DOHH2 (cell line): ENCODE measurements around the gene IGF1R.

Experiments
- H3F3A ChIP-seq: fragments of 200-600 bp; sonication (generic), shearing (Covaris generic); 2 replicates; pipeline ENCODE4 v1.6.0; 2016; ENCODE audit warnings: antibody characterized with exemption, mild to moderate bottlenecking; ENCODE audit not compliant: control insufficient read depth, insufficient read depth
- H3K27ac ChIP-seq: fragments of 200-600 bp; sonication (generic); 2 replicates; pipeline ENCODE4 v1.5.1; 2014; ENCODE audit warnings: low read depth, mild to moderate bottlenecking, low read length, moderate library complexity
- H3K27me3 ChIP-seq: fragments of 200-600 bp; sonication (generic); 2 replicates; pipeline ENCODE4 v1.6.1; 2014; ENCODE audit warnings: mild to moderate bottlenecking, low read length, mixed read lengths; ENCODE audit not compliant: control insufficient read depth
- H3K36me3 ChIP-seq: fragments of 200-600 bp; sonication (generic); 2 replicates; pipeline ENCODE4 v1.6.1; 2014; ENCODE audit warnings: mild to moderate bottlenecking, low read length, moderate library complexity, mixed read lengths; ENCODE audit not compliant: control insufficient read depth
- H3K4me1 ChIP-seq: fragments of 200-600 bp; sonication (generic); 2 replicates; pipeline ENCODE4 v1.6.1; 2014; ENCODE audit warnings: mild to moderate bottlenecking, low read length, mixed read lengths; ENCODE audit not compliant: control insufficient read depth
- H3K4me2 ChIP-seq: fragments of 200-600 bp; sonication (generic); 2 replicates; pipeline ENCODE4 v1.6.0; 2014; ENCODE audit warnings: mild to moderate bottlenecking, low read length, moderate library complexity
- H3K4me3 ChIP-seq: fragments of 200-600 bp; sonication (generic); 2 replicates; pipeline ENCODE4 v1.5.1; 2014; ENCODE audit warnings: mild to moderate bottlenecking, low read length, mixed read lengths
- H3K79me2 ChIP-seq: fragments of 200-600 bp; sonication (generic); 2 replicates; pipeline ENCODE4 v1.6.1; 2014; ENCODE audit warnings: mild to moderate bottlenecking, low read length, mixed read lengths; ENCODE audit not compliant: control insufficient read depth
- H3K9me2 ChIP-seq: fragments of 200-600 bp; sonication (generic); replicated peaks from 2 replicates; pipeline ENCODE4 v1.6.1; 2014; ENCODE audit warnings: mild to moderate bottlenecking, low read length, mixed read lengths; ENCODE audit not compliant: control insufficient read depth
- H3K9me3 ChIP-seq: fragments of 200-600 bp; sonication (generic); 2 replicates; pipeline ENCODE4 v1.6.1; 2014; ENCODE audit warnings: antibody characterized with exemption, low read length, mixed read lengths; ENCODE audit not compliant: control insufficient read depth, insufficient read depth
- H4K20me1 ChIP-seq: fragments of 200-600 bp; sonication (generic); 2 replicates; pipeline ENCODE4 v1.6.0; 2014; ENCODE audit warnings: low read depth, mild to moderate bottlenecking, antibody characterized with exemption, low read length, moderate library complexity; ENCODE audit not compliant: control insufficient read depth, insufficient read depth
- EZH2phosphoT487 ChIP-seq: fragments of 200-600 bp; sonication (generic); IDR thresholded peaks from 2 replicates; pipeline ENCODE4 v1.6.1; 2017; ENCODE audit warnings: borderline replicate concordance, mild to moderate bottlenecking, antibody characterized with exemption, low read length, moderate library complexity, mixed read lengths
- TF ChIP-seq, protein P1 (sequence below): fragments of 200-600 bp; sonication (generic); IDR thresholded peaks from one replicate; pipeline ENCODE4 v1.5.1; 2014; ENCODE audit warnings: antibody characterized with exemption, mild to moderate bottlenecking, low read depth, low read length; ENCODE audit not compliant: poor library complexity, severe bottlenecking

IGF1R gene

GRCh38 chr15:98894312-98894711, 246.0 kb downstream of the IGF1R start:
- 0 out of 2 replicates have a peak, but pooled peaks cover under 1% of the 10 kb centered on the region for H3K4me1 ChIP-seq

DNA sequence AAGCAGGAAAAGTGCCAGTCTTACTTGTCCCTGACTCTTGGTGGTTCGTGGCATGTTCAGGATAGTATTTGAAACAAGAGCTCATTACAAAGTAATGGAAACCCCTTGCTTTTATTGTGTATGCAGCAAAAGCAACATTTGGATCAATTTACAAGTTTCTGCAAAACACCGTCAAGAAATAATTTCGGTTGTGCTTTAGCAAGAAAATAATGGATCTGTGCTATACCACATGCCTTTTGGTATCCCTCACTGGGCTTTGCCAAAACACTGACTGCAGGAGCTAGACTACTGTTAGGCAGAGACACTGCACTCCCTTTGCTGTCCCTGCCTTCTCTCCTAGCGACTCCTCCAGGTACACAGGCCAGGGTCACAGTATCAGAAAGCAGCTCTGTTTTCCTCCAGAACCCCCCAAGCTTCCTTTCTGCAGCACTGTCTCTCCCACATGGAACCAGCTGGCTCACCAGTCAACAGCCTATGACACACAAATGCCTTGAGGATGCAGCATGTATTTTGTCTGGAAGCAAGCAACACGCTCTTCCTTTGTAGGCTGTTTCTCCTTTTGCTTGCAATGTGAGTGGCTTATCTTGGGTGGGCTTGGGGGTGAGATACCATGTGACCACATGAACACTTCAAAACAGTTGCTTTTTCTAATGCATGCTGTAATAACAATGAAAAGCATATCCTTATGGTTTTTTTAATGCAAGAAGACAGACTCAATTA, 247.8 kb downstream of the IGF1R start:
- no peaks in the 10 kb centered on the region; the same call in 1 of the 2 replicates for H3K79me2 ChIP-seq
- TF ChIP-seq EZH2phosphoT487 = no peak
- TF ChIP-seq, protein P1, sequence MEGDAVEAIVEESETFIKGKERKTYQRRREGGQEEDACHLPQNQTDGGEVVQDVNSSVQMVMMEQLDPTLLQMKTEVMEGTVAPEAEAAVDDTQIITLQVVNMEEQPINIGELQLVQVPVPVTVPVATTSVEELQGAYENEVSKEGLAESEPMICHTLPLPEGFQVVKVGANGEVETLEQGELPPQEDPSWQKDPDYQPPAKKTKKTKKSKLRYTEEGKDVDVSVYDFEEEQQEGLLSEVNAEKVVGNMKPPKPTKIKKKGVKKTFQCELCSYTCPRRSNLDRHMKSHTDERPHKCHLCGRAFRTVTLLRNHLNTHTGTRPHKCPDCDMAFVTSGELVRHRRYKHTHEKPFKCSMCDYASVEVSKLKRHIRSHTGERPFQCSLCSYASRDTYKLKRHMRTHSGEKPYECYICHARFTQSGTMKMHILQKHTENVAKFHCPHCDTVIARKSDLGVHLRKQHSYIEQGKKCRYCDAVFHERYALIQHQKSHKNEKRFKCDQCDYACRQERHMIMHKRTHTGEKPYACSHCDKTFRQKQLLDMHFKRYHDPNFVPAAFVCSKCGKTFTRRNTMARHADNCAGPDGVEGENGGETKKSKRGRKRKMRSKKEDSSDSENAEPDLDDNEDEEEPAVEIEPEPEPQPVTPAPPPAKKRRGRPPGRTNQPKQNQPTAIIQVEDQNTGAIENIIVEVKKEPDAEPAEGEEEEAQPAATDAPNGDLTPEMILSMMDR = no peak
- no peaks in the 10 kb centered on the region for H3K4me1 ChIP-seq
- H3K4me2 ChIP-seq = no peak overlapping the region
- H3K36me3 ChIP-seq = no peaks in the 10 kb centered on the region
- no peaks in the 10 kb centered on the region for H3F3A ChIP-seq
- H3K9me3 ChIP-seq = no peaks in the 10 kb centered on the region
- no peaks in the 10 kb centered on the region for H4K20me1 ChIP-seq
- no peaks in the 10 kb centered on the region for H3K27me3 ChIP-seq
- H3K27ac ChIP-seq = no peak overlapping the region
- no peak overlapping the region for H3K4me3 ChIP-seq
- H3K9me2 ChIP-seq = no peaks in the 10 kb centered on the region

More at GRCh38 chr15:98894312-98894711, 246.0 kb downstream of the IGF1R start:
- Histone ChIP-seq H3K27ac (no peak overlapping the region), H3F3A (no peaks in the 10 kb centered on the region), H3K79me2 (no peaks in the 10 kb centered on the region; the same call in 1 of the 2 replicates), H4K20me1 (no peaks in the 10 kb centered on the region), H3K27me3 (no peaks in the 10 kb centered on the region), H3K4me3 (no peak overlapping the region), H3K9me3 (no peaks in the 10 kb centered on the region), H3K36me3 (no peaks in the 10 kb centered on the region), H3K4me2 (no peak overlapping the region), H3K9me2 (no peaks in the 10 kb centered on the region)
- TF ChIP-seq, protein P1 = no peak
- no peak for TF ChIP-seq EZH2phosphoT487

- Histone ChIP-seq H3K79me2 (no peaks in the 10 kb centered on the region; the same call in 1 of the 2 replicates), H3K4me3 (no peak overlapping the region), H3K9me3 (no peaks in the 10 kb centered on the region), H3K36me3 (no peaks in the 10 kb centered on the region), H3K9me2 (no peaks in the 10 kb centered on the region), H3K4me2 (no peak overlapping the region), H3K4me1 (no peaks in the 10 kb centered on the region), H3F3A (no peaks in the 10 kb centered on the region), H4K20me1 (no peaks in the 10 kb centered on the region), H3K27me3 (no peaks in the 10 kb centered on the region), H3K27ac (no peak overlapping the region)
- no peak for TF ChIP-seq EZH2phosphoT487
- TF ChIP-seq, protein P1 = no peak
These were observed 248.7 kb downstream of the IGF1R start for GRCh38 chr15:98896802-98897732.
